GM23248 (cell line): ENCODE measurements around the gene RNF180.

Experiments
- EZH2 ChIP-seq: fragments of 200-600 bp; sonication (generic); IDR thresholded peaks from 2 replicates; pipeline ENCODE4 v1.6.1; 2018; ENCODE audit warnings: antibody characterized with exemption, mild to moderate bottlenecking; ENCODE audit not compliant: insufficient read depth, poor library complexity, severe bottlenecking
- EZH2phosphoT487 ChIP-seq: fragments of 200-600 bp; sonication (generic); IDR thresholded peaks from 2 replicates; pipeline ENCODE4 v1.6.1; 2018; ENCODE audit warnings: antibody characterized with exemption, moderate library complexity, mild to moderate bottlenecking, low read depth; ENCODE audit not compliant: insufficient read depth

DNA sequence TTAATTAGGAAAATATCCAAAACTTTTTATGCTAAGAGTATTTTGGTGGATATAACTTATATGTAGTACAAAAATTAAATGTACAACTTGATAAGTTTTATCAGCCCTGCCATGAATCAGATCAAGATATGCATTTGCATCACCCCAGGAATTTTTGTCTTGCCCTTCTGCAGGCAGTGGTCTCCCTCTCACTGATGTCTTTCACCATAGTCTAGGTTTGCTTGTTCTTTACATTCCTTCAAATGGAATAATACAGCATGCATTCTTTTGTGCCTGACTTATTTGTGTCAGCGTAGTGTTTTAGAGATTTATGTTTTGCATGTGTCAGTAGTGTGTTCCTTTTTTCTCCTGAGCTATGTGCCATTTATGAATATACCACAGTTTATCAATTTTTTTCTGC is 36.4 kb downstream of the RNF180 start:
- no peak for TF ChIP-seq EZH2phosphoT487
- TF ChIP-seq EZH2: no peak
